Activated naive CD8-positive, alpha-beta T cell (primary cell): Measurements from ENCODE around the gene PRAC1.

Experiments used
- H3K27ac Mint-ChIP-seq: one replicate; pipeline ENCODE4 v1.8.0; 2021; ENCODE audit warnings: mixed read lengths
- H3K27me3 Mint-ChIP-seq: one replicate; pipeline ENCODE4 v1.8.0; 2021; ENCODE audit warnings: mixed read lengths
- H3K36me3 Mint-ChIP-seq: one replicate; pipeline ENCODE4 v1.8.0; 2021; ENCODE audit warnings: mixed read lengths
- H3K4me1 Mint-ChIP-seq: one replicate; pipeline ENCODE4 v1.8.0; 2021; ENCODE audit warnings: low read depth, mixed read lengths
- H3K4me3 Mint-ChIP-seq: one replicate; pipeline ENCODE4 v1.8.0; 2021; ENCODE audit warnings: mild to moderate bottlenecking, mixed read lengths
- H3K9me3 Mint-ChIP-seq: one replicate; pipeline ENCODE4 v1.8.0; 2021; ENCODE audit warnings: low read depth, mixed read lengths

Gene PRAC1

GRCh38 chr17:48734333-48735061 is 12.2 kb upstream of the PRAC1 start:
- H3K4me3 Mint-ChIP-seq: no peak overlapping the region
- no peaks in the 10 kb centered on the region for H3K9me3 Mint-ChIP-seq
- peaks cover 29% of the 10 kb centered on the region for H3K4me1 Mint-ChIP-seq
- no peaks in the 10 kb centered on the region for H3K36me3 Mint-ChIP-seq
- peaks cover 70% of the 10 kb centered on the region for H3K27me3 Mint-ChIP-seq
- H3K27ac Mint-ChIP-seq: no peak overlapping the region

GRCh38 chr17:48733632-48734328 is 11.5 kb upstream of the PRAC1 start:
- H3K36me3 Mint-ChIP-seq: no peaks in the 10 kb centered on the region
- peaks cover 67% of the 10 kb centered on the region for H3K27me3 Mint-ChIP-seq
- peaks cover 28% of the 10 kb centered on the region for H3K4me1 Mint-ChIP-seq
- H3K27ac Mint-ChIP-seq: no peak overlapping the region
- H3K4me3 Mint-ChIP-seq: peak overlapping the region; percentile 77
- no peaks in the 10 kb centered on the region for H3K9me3 Mint-ChIP-seq

GRCh38 chr17:48732688-48733629 is 10.6 kb upstream of the PRAC1 start:
- no peaks in the 10 kb centered on the region for H3K9me3 Mint-ChIP-seq

GRCh38 chr17:48731355-48731754 is 9.0 kb upstream of the PRAC1 start:
- Mint-ChIP-seq H3K36me3 (no peaks in the 10 kb centered on the region), H3K4me3 (no peak overlapping the region), H3K27me3 (peaks cover 64% of the 10 kb centered on the region), H3K9me3 (no peaks in the 10 kb centered on the region), H3K27ac (peak overlapping the region; percentile 61), H3K4me1 (peaks cover 40% of the 10 kb centered on the region)

More at GRCh38 chr17:48732688-48733629, 10.6 kb upstream of the PRAC1 start:
- Mint-ChIP-seq H3K27ac (no peak overlapping the region), H3K27me3 (peaks cover 62% of the 10 kb centered on the region), H3K36me3 (no peaks in the 10 kb centered on the region), H3K4me3 (peak overlapping the region; percentile 77), H3K4me1 (peaks cover 30% of the 10 kb centered on the region)

- Mint-ChIP-seq H3K27me3 (peaks cover 61% of the 10 kb centered on the region), H3K4me3 (no peak overlapping the region), H3K27ac (no peak overlapping the region), H3K9me3 (no peaks in the 10 kb centered on the region), H3K4me1 (peaks cover 45% of the 10 kb centered on the region), H3K36me3 (no peaks in the 10 kb centered on the region)
Observed at GRCh38 chr17:48730240-48730550, 7.9 kb upstream of the PRAC1 start.

- no peaks in the 10 kb centered on the region for H3K36me3 Mint-ChIP-seq
- peaks cover 51% of the 10 kb centered on the region for H3K4me1 Mint-ChIP-seq
- H3K27ac Mint-ChIP-seq: no peak overlapping the region
- H3K9me3 Mint-ChIP-seq: no peaks in the 10 kb centered on the region
- peak overlapping the region; percentile 61 for H3K4me3 Mint-ChIP-seq
- peaks cover 60% of the 10 kb centered on the region for H3K27me3 Mint-ChIP-seq
Observed at GRCh38 chr17:48729335-48730239, 7.3 kb upstream of the PRAC1 start.

- Mint-ChIP-seq H3K4me3 (peak within 1 kb of the TSS; percentile 66), H3K9me3 (no peaks in the 10 kb centered on the region), H3K4me1 (peaks cover 53% of the 10 kb centered on the region), H3K36me3 (no peaks in the 10 kb centered on the region), H3K27ac (no peak within 1 kb of the TSS), H3K27me3 (peaks cover 63% of the 10 kb centered on the region)
Observed at GRCh38 chr17:48728232-48729231, 6.2 kb upstream of the PRAC1 start, which contains the start of gene HOXB13. TSS of gene HOXB13 (minus strand) at chr17:48728750. CDS start at chr17:48728593, 157 bp downstream.

- Mint-ChIP-seq H3K4me1 (peaks cover 51% of the 10 kb centered on the region), H3K4me3 (peak overlapping the region; percentile 66), H3K36me3 (no peaks in the 10 kb centered on the region), H3K27me3 (peaks cover 62% of the 10 kb centered on the region), H3K9me3 (no peaks in the 10 kb centered on the region), H3K27ac (no peak overlapping the region)
Observed at GRCh38 chr17:48727415-48728175, 5.3 kb upstream of the PRAC1 start.

- peaks cover 48% of the 10 kb centered on the region for H3K4me1 Mint-ChIP-seq
- no peak overlapping the region for H3K27ac Mint-ChIP-seq
- H3K9me3 Mint-ChIP-seq: no peaks in the 10 kb centered on the region
- H3K27me3 Mint-ChIP-seq: peaks cover 58% of the 10 kb centered on the region
- no peaks in the 10 kb centered on the region for H3K36me3 Mint-ChIP-seq
- H3K4me3 Mint-ChIP-seq: peak overlapping the region; percentile 8
Observed at GRCh38 chr17:48726916-48727286, 4.6 kb upstream of the PRAC1 start.

GRCh38 chr17:48726114-48726915 is 4.0 kb upstream of the PRAC1 start:
- peaks cover 53% of the 10 kb centered on the region for H3K27me3 Mint-ChIP-seq
- no peak overlapping the region for H3K27ac Mint-ChIP-seq
- no peaks in the 10 kb centered on the region for H3K9me3 Mint-ChIP-seq
- H3K4me3 Mint-ChIP-seq: no peak overlapping the region
- H3K4me1 Mint-ChIP-seq: peaks cover 47% of the 10 kb centered on the region
- H3K36me3 Mint-ChIP-seq: no peaks in the 10 kb centered on the region

GRCh38 chr17:48725288-48726064 is 3.2 kb upstream of the PRAC1 start:
- H3K27me3 Mint-ChIP-seq: peaks cover 53% of the 10 kb centered on the region
- peaks cover 45% of the 10 kb centered on the region for H3K4me1 Mint-ChIP-seq
- H3K4me3 Mint-ChIP-seq: peak overlapping the region; percentile 56
- no peak overlapping the region for H3K27ac Mint-ChIP-seq
- H3K9me3 Mint-ChIP-seq: no peaks in the 10 kb centered on the region
- H3K36me3 Mint-ChIP-seq: no peaks in the 10 kb centered on the region

GRCh38 chr17:48725004-48725287 is 2.6 kb upstream of the PRAC1 start:
- Mint-ChIP-seq H3K27me3 (peaks cover 51% of the 10 kb centered on the region), H3K4me1 (peaks cover 48% of the 10 kb centered on the region), H3K9me3 (no peaks in the 10 kb centered on the region), H3K36me3 (no peaks in the 10 kb centered on the region), H3K4me3 (peak overlapping the region; percentile 56), H3K27ac (no peak overlapping the region)
